Chondrocyte (in vitro differentiated cells): ENCODE data around the gene RXRA. TPM values are rescaled to one million over a fixed set of nuclear protein-coding genes. Genes with fewer than 3 reads are reported as not detected.
A peak's percentile ranks its signal among the peaks of the same experiment; 100 is the strongest.

Experiments used
- DNase-seq: peaks from one replicate; pipeline ENCODE4 v3.0.0; 2021; ENCODE audit warnings: mixed read lengths, low spot score
- H3K27ac Mint-ChIP-seq: one replicate; pipeline ENCODE4 v1.8.0; 2021; ENCODE audit warnings: mild to moderate bottlenecking, moderate library complexity, mixed read lengths; ENCODE audit not compliant: unreplicated experiment
- H3K27me3 Mint-ChIP-seq: 2 replicates; pipeline ENCODE4 v1.8.0; 2021; ENCODE audit warnings: low read depth, mixed read lengths
- H3K36me3 Mint-ChIP-seq: 2 replicates; pipeline ENCODE4 v1.8.0; 2021; ENCODE audit warnings: low read depth, mixed read lengths
- H3K4me1 Mint-ChIP-seq: 2 replicates; pipeline ENCODE4 v1.8.0; 2021; ENCODE audit warnings: low read depth, mild to moderate bottlenecking, mixed read lengths
- H3K4me3 Mint-ChIP-seq: one replicate; pipeline ENCODE4 v1.8.0; 2021; ENCODE audit warnings: mild to moderate bottlenecking, moderate library complexity, mixed read lengths; ENCODE audit not compliant: unreplicated experiment
- H3K9me3 Mint-ChIP-seq: 2 replicates; pipeline ENCODE4 v1.8.0; 2021; ENCODE audit warnings: low read depth, mixed read lengths
- CTCF ChIP-seq: fragments of 200-600 bp; sonication (generic); IDR thresholded peaks from 2 replicates; pipeline ENCODE4 v1.5.0; 2021; ENCODE audit warnings: antibody characterized with exemption, mild to moderate bottlenecking, moderate library complexity
- total RNA-seq: library from RNA; stranded (reverse); gene quantifications from 3 replicates; pipeline ENCODE4 v1.2.1, GENCODE V29; 2021

RXRA gene
- total RNA-seq, 1 donor from 2014 or later: 27.3 TPM

GRCh38 chr9:134295101-134295745, 31.0 kb upstream of the RXRA start:
- peak; percentile 93 for DNase-seq
- peaks cover 2% of the 10 kb centered on the region for H3K27me3 Mint-ChIP-seq
- TF ChIP-seq CTCF: no peak
- no peak overlapping the region for H3K4me3 Mint-ChIP-seq
- no peaks in the 10 kb centered on the region for H3K36me3 Mint-ChIP-seq
- no peak overlapping the region for H3K27ac Mint-ChIP-seq
- H3K9me3 Mint-ChIP-seq: no peaks in the 10 kb centered on the region
- peaks cover 3% of the 10 kb centered on the region for H3K4me1 Mint-ChIP-seq

GRCh38 chr9:134295746-134296250, 30.5 kb upstream of the RXRA start:
- H3K4me3 Mint-ChIP-seq: no peak overlapping the region
- peaks cover 6% of the 10 kb centered on the region for H3K27me3 Mint-ChIP-seq
- H3K4me1 Mint-ChIP-seq: peaks cover 3% of the 10 kb centered on the region
- H3K9me3 Mint-ChIP-seq: no peaks in the 10 kb centered on the region
- no peak overlapping the region for H3K27ac Mint-ChIP-seq
- DNase-seq: no peak
- no peaks in the 10 kb centered on the region for H3K36me3 Mint-ChIP-seq
- TF ChIP-seq CTCF: no peak

- DNase-seq: peak; percentile 70
- no peaks in the 10 kb centered on the region for H3K9me3 Mint-ChIP-seq
- H3K27ac Mint-ChIP-seq: no peak overlapping the region
- H3K4me3 Mint-ChIP-seq: no peak overlapping the region
- no peak for TF ChIP-seq CTCF
- peaks cover 3% of the 10 kb centered on the region for H3K4me1 Mint-ChIP-seq
- H3K36me3 Mint-ChIP-seq: no peaks in the 10 kb centered on the region
- H3K27me3 Mint-ChIP-seq: peaks cover 6% of the 10 kb centered on the region
These were observed 29.8 kb upstream of the RXRA start for GRCh38 chr9:134296301-134297082.

- peak; percentile 39 for DNase-seq
- H3K27ac Mint-ChIP-seq: no peak overlapping the region
- no peak for TF ChIP-seq CTCF
- peaks cover 6% of the 10 kb centered on the region for H3K27me3 Mint-ChIP-seq
- no peak overlapping the region for H3K4me3 Mint-ChIP-seq
- peaks cover 2% of the 10 kb centered on the region for H3K36me3 Mint-ChIP-seq
- H3K9me3 Mint-ChIP-seq: no peaks in the 10 kb centered on the region
- H3K4me1 Mint-ChIP-seq: peaks cover 3% of the 10 kb centered on the region
These were observed 29.2 kb upstream of the RXRA start for GRCh38 chr9:134297083-134297410.

GRCh38 chr9:134297576-134297975, 28.7 kb upstream of the RXRA start:
- Mint-ChIP-seq H3K9me3 (no peaks in the 10 kb centered on the region), H3K4me3 (no peak overlapping the region), H3K27me3 (peaks cover 6% of the 10 kb centered on the region), H3K36me3 (peaks cover 2% of the 10 kb centered on the region), H3K4me1 (peaks cover 3% of the 10 kb centered on the region), H3K27ac (no peak overlapping the region)
- TF ChIP-seq CTCF: no peak
- peak; percentile 57 for DNase-seq
